AG08396 (cell line): Measurements from ENCODE around the gene HEPACAM2.

Experiments used
- DNase-seq: peaks from one replicate; pipeline ENCODE4 v3.0.0; 2012; ENCODE audit warnings: low spot score, mixed read lengths

The HEPACAM2 gene

DNA sequence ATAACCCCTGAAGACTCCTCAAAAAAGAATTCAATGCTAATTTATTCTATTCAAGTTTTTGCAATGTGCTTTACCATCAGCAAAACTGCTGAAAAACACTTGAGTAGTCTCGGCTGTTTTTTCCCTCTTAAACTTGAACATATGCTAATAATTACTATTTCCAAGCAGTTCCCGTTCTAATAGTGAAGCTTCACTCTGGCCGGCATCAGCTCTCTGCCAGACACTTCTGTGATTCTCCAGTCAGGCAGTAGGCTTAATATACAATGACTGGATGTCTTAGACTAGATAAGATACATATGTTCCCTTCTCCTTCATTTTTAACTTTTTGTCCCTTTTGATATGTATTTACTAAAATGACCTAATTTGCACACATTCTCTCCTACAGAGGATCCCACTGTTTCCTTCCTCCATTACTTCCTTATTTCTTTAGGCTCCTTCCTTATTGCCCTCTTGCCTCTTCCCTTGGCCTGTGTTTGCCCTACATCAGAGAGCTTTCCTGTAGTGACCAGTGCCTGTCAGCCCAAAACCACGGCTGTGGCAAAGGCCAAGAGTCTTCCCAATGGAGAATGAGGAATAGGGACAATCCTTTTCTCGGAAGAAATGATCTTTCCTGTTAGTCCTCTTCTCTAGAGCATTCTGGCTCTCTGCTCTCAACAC, 23.5 kb downstream of the HEPACAM2 start:
- DNase-seq, result no peak

GRCh38 chr7:93198472-93198871, 27.8 kb downstream of the HEPACAM2 start:
- no peak for DNase-seq

DNA sequence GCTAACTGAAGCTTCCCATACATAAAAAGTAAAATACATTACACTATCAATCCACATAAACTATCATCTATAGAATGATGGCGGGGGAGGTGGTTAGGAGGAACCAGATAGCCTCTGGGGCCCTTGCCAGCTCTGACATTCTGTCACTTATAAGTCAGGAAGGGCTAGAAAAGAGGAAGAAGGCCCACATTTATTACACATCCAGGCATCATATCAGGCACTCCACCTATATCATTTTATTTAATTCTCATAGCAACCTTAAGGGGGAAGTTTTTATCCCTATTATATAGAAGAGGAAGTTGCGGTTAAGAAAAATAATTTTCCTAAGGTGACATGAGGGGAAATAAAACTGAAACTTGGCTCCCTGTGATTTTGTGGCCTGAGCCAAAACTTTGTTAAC, 29.9 kb downstream of the HEPACAM2 start:
- no peak for DNase-seq

GRCh38 chr7:93194386-93194785, 31.9 kb downstream of the HEPACAM2 start:
- DNase-seq, result peak; percentile 51

GRCh38 chr7:93188870-93189634, 37.2 kb downstream of the HEPACAM2 start:
- no peak for DNase-seq

- no peak for DNase-seq
Measured at GRCh38 chr7:93185303-93186027, 40.8 kb downstream of the HEPACAM2 start.

- no peak for DNase-seq
Measured at GRCh38 chr7:93179173-93179572, 47.1 kb downstream of the HEPACAM2 start.

DNA sequence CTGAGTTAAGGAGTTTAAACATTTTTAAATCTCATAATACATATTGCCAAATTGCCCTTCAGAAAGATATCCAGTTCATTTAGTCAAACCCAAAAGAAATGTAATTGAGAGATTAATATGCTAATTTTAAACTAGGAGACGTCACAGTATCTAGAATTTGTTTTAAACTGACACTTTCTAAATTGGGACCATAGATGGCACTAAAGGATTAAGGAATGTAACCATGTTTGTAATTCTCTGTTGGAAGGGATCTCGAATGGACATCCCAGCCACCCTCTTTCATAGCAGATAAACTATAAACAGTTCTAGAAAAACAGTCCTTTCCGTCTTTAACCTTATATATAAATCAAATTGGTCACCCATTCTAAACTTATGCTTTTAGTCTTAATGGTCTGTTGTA, 48.1 kb downstream of the HEPACAM2 start:
- peak; percentile 4 for DNase-seq

- DNase-seq, result no peak
Measured at GRCh38 chr7:93176992-93177580, 49.2 kb downstream of the HEPACAM2 start.

DNA sequence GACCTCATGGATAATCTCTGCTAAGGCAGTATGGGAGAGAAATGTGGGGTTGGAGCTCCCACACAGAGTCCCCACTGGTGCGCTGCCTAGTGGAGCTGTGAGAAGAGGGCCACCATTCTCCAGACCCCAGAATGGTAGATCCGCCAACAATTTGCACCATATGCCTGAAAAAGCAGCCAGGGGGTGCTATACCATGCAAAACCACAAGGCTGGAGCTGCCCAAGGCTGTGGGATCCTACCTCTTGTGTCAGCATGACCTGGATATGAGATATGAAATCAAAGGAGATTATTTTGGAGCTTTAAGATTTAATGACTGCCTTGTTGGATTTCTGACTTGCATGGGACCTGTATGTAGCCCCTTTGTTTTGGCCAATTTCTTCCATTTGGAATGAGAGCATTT, 51.0 kb downstream of the HEPACAM2 start:
- DNase-seq, result no peak

DNA sequence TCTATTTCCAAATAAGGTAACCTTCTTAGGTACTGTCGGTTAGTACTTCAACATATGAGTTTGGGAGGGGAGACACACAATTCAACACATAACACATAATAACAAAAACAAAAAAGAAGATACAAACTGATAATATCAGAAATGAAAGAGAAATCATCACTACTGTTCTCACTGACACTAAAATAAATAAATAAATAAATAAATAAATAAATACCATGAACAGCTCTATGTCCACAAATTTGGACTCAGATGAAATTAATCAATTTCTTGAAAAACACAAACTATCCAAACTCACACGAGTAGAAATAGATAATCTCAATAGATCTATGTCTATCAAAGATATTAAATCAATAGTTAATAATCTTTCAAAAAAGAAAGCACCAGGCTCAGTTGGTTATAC, 53.6 kb downstream of the HEPACAM2 start:
- no peak for DNase-seq

DNA sequence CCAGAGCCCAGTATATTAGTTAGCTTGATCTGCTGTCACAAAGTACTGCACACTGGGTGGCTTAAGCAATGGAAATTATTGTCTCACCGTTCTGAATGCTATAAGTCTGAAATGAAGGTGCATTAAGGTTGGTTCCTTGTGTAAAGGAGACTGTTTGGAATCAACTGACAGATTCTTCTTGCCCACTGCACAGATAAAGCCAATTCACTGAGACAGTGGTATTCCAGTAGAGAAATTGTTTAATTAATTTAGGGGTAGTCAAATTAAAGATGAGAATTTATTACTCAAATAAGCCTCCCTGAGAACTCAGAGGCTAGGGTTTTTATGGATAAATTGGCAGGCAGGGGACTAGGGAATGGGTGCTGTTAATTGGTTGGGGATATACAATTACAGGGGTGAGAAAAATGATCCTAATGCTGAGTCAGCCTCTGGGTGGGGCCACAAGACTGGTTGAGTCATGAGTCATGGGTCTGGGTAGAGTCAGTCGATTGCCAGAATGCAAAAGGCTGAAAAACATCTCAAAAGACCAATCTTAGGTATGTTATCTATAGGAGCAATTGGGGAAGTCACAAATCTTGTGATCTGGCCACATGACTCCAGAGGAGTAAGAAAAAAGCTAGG, 54.6 kb downstream of the HEPACAM2 start:
- DNase-seq, result no peak

DNA sequence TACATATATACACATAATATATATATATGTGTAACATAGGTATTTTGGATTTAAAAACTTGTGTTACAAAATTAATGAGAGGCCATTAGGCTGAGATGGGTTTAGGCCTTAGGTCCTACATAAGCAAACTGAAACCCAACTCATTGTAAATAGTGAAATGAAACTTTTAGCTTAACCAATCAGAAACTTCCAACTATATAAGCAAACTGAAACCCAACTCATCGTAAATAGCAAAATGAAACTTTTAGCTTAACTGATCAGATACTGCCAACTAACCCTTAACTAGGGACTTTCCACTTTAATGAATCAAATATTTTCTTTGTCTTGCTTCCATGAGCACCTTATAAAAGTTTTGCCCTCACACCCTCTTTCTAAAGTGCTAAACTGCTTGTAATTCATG, 60.8 kb downstream of the HEPACAM2 start:
- DNase-seq, result no peak

DNA sequence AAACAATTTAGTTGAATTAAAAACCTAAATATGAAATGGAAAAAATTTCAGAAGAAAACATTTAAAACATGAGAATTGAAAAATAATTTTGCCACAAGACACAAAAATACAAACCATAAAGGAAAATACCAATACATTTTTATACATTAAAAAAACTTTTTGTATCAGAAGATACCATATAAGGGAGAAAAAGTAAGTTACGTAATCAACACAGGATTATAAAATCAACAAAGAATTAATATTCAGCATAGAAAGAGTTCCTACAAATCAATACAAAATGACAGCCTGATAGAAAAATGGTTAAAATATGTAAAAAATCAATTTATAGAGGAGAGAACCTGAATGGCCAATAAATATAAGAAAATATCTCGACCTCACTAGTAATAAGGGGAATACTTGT, 61.5 kb downstream of the HEPACAM2 start:
- DNase-seq, result no peak

DNA sequence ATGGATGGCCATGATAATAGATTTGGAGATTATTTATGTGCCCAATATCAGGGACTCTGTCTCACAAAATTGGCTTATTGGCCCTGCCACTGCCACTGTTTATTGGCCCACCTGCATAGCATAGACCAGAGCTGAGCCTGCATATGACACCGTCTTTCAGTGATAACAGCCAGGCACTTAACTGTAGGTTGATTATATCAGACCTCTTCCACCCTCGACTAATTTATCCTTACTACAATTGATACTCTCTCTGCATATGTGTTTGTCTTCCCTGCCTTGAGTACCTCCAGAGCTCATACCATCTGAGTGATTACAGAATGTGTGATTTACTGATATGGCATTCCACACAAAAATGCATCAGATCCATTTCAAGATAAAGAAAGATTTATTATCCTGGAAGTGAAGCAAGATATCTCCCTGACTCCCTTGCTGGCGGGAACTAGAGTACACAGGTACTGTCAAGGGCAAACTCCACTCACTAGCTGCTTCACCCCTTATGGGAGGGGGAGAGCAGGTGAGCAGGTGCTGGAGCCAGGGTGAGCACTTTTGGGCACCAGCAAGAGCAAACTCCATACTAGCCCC, 65.0 kb downstream of the HEPACAM2 start:
- DNase-seq, result no peak

GRCh38 chr7:93160410-93160809, 65.9 kb downstream of the HEPACAM2 start:
- DNase-seq, result no peak

- no peak for DNase-seq
Measured at GRCh38 chr7:93159490-93159889, 66.8 kb downstream of the HEPACAM2 start.

DNA sequence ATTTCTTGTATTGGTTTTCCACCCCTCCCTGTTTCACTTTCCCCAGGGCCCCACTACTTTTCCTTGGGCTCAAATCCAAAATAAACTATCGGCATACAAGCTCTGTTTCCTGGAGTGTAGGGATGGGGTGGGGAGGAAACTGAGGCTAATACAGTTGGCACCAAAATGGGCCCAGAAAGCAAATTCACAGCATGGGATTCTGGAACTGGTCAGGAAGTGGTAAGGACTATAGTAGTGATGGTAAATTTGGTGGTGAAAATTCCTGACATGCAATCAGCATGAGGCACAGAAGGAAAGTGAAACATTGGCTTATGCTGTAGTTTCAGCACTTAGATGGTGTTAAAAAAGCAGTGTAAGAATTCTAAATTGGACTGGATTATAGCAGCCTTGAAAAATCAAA, 69.4 kb downstream of the HEPACAM2 start:
- peak; percentile 12 for DNase-seq

DNA sequence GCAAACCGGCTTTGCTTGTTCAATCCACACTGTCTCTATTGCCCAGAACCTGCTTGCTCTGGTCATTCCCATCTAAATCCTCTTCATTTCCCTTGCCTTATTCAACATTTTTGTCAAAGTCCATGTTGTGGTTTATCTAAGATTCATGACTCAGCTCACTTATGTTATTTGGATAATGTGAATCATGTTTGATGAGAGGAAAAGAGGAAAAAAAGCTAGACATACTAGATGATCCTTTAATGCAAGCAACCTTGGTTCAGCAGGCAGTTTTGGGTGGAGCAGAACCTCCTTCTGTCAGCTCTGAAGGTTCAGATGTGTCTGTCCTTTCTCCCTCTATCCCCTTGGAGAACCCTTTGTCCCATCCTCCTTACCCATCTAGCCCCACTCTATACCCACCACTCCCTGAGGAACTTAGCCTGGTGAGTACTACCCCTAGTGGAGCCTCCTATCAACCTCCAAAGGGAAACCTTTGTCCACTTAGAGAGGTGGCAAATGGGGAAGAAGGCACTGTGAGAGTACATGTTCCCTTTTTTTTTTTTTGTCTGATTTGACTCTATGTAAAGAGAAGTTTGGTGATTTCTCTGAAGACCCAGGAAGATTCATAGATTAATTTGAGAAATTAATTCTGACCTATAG, 76.0 kb downstream of the HEPACAM2 start:
- no peak for DNase-seq

GRCh38 chr7:93148727-93149126, 77.5 kb downstream of the HEPACAM2 start:
- DNase-seq, result no peak

- peak; percentile 13 for DNase-seq
Measured at GRCh38 chr7:93148144-93148543, 78.1 kb downstream of the HEPACAM2 start, which contains the start of gene SAMD9L. SAMD9L (minus strand) TSS chr7:93148385; CDS start chr7:93135971, 12,414 bp downstream.
